Mucosa of gallbladder (tissue), 1 donor: Measurements from ENCODE around the gene SIRPD. TPM values are rescaled to one million over a fixed set of nuclear protein-coding genes. Genes with fewer than 3 reads are reported as not detected.
A peak's percentile ranks its signal among the peaks of the same experiment; 100 is the strongest.
"Not testable (repeated sequence)": the region's sequence is repeated elsewhere in the genome, so short reads cannot be mapped to it uniquely, and the experiment has no call there.

ENCODE experiments used
- DNase-seq: peaks from one replicate; pipeline ENCODE4 v3.0.0-alpha.2; 2020; ENCODE audit warnings: low spot score
- total RNA-seq: library from RNA; stranded (reverse); gene quantifications from one replicate; pipeline ENCODE4 v1.2.1, GENCODE V29; 2021
- donor health status: DM: no; HTN: no; CAD: no.

SIRPD gene
- total RNA-seq, 1 donor from 2014 or later, result 0.40 TPM

DNA sequence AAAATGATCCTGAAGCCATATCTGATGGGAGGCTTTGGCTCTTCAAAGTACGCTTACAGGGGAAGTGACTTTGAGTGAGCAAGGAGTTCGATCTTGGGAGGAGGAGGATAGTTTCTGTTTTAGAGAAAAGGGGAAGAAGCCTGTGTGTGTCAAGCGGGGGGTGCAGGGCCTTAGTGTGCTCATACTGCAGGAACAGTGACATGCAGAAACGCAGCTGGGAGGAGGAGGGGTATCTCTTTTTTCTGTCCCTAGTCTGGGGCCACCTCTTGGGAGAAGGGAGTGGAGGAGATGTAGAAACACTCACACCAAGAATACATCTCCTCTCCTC is 19.8 kb downstream of the SIRPD start:
- peak; percentile 19 for DNase-seq

DNA sequence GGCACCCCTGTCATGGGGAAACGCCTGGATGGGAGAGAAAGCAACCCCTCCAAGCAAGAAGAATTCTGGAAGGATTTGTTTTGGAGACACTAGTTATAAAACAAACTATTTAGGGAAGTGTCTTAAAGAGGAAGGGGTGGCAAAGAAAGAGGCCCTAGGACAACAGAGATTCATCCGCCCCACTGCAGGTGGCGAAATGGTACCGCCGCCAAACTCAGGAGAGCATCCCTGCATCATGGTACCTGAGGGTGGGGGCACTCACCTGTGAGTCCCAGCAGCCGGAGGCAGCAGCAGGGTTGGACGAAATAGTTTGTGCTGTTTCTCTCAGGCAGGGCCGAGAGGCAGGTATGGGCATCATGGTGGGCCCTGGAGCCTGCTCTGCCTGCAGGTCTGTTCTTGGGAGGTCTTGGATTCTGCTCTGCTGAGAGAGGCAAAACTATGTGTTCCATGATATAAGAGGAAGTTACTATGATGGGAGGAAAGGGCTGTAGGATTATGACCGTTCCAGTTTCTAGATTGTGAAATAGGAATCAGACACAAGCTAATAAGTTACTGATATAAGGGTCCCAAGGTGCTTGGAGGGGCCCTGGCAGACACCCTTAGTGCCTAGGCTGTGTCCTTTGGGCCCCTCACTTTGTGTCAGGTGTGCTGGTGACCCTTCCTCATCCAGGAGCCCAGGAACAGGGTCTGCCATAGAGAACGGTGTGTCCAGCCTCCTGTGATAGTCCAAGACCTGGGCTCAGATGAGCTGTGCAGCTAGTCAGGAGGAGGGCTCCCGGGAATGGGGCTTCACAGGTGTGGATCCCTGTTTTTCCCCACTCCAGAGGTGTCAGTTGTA is 20.4 kb downstream of the SIRPD start:
- DNase-seq, result no peak

DNA sequence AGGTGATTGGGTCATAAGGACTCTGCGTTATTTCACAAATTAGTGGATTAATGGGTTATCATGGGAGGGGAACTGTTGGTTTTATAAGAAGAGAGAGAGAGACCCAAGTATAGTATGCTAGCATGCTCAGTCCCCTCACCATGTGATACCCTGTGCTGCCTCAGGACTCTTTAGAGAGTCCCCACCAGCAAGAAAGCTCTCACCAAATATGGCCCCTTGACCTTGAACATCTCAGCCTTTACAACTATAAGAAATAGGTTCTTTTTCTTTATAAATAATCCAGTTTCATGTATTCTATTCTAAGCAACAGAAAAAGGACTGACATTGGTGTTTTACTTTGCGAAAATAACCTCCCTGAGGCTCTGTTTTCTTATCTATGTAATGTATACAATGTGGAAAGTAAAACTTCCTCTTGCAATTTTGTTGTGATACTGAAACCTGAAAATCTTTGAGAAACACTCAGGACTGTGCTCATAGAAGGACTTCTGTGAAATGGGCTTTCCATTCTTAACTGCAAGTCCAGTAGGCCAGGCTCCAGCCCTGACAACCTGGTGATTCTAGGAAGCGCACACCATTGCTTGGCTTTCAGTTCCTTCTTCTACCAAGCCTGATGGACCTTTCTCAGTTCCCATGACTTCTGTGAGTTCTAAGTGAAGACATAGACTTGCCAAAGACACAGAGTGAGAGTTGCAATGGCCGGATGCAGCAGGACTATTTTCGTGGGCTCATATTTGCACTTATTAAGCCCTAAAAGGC is 21.9 kb downstream of the SIRPD start:
- DNase-seq, result no peak

DNA sequence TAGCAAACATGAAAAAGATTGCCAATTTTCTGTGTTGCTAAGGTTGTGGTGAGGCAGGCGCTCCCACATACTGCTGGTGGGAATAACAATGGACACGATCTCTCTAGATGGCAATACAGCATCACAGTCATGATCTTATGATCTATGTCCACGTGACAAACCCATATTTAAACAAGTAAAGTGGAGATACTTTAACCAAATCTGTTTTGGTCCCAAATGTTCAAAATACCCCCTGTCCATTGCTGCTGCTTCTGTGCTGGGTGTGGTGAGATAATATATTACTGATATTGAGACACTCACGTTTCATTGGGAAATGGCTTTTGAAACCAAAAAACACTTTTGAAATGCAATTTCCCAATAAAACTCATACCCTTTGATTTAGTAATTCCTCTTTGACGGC is 23.0 kb downstream of the SIRPD start:
- DNase-seq, result no peak

DNA sequence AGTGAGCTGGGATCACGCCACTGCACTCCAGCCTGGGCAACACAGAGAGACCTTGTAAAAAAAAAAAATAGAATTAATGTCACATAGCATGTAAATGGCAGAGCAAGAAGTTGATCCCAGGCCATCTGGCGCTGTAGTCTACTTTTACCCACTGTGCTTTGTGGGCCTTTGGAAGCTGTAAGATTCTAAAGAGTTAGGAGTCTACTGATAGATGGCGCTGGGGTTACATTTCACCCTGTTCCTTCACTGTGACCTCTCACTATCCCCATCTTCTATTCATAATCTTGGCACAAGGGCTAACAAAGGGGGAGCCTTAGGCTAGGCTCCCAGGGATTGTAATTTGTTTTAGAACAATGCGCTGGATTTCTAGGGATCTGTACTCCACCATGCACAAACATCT is 24.4 kb downstream of the SIRPD start:
- no peak for DNase-seq

DNA sequence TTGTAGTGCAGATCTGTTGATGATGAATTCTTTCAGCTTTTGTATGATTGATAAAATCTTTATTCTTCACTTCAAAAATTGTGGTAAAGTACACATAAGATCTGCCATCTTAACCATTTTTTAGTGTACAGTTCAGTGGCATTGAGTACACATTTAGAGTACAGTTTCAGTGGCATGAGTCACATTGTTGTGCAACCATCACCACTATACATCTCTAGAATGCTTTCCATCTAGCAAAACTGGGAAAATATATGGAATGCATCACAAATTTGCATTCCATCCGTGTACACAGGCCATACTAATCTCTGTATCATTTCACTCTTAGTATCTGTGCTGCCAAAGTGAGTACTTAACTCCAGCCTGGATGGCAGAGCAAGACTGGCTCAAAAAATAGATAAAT is 28.7 kb downstream of the SIRPD start:
- DNase-seq, result no peak

DNA sequence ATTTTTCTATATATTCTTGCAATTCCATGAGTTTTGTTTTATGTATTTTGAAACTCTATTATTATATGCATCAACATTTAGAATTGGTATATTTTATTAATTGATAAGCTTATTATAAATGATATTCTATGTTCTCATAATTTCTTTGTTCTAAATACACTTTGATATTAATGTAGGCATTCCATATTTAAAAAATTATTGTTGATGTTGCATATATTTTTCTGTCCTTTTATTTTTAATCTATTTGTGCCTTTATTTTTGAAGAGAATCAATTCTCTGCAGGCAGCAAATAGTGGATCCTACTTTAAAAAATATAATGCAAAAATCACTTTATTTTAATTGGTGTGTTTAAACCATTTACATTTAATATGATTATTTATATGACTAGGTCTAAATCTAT is 29.6 kb downstream of the SIRPD start:
- no peak for DNase-seq

DNA sequence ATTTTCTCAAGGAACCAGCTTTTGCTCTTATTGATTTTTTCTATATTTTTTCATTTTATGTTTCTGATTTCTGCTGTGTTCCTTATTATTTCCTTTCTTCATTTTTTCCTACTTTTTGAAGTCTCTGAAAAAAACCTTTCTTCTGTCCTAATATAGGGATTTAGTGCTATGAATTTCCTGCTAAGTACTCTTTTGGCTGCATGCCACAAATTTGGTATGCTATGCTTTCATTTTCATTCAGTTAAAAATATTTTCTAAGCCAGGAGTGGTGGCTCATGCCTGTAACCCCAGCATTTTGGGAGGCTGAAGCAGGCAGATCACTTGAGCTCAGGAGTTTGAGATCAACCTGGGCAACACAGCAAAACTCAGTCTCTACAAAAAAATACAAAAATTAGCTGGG is 30.6 kb downstream of the SIRPD start:
- no peak for DNase-seq

DNA sequence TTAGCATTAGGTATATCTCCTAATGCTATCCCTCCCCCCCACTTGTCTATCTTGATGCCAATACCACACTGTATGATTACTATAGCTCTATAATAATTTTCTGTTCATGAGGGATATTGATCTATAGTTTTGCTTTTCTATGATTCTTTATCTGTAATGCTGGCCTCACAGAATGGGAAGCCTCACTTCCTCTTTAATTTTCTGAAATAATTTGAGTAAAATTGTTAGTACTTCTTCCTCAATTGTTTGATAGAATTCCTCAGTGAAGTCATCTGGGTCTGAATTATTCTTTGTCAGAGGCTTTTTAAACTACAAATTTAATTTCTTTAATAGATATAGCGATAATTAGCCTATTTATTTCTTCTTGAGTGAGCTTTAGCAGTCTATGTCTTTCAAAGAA is 31.2 kb downstream of the SIRPD start:
- DNase-seq, result no peak

DNA sequence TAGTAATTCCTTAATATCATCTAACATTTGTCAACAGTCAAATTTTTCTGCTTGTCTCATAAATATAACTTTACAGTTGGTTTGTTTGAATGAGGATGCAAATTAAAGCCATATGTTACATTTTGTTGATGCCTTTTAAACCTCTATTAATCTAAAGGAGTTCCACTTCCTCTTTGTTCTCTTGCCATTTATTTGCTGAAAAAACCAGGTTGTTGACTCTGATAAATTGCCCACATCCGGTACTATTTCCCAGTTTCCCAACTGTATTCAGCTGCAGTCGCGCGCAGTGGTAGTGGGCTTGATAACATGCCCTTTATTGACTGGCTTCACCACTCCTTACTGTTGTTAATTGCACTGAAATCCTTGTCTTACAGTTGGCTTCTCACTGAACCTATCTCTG is 33.5 kb downstream of the SIRPD start:
- DNase-seq, result no peak

DNA sequence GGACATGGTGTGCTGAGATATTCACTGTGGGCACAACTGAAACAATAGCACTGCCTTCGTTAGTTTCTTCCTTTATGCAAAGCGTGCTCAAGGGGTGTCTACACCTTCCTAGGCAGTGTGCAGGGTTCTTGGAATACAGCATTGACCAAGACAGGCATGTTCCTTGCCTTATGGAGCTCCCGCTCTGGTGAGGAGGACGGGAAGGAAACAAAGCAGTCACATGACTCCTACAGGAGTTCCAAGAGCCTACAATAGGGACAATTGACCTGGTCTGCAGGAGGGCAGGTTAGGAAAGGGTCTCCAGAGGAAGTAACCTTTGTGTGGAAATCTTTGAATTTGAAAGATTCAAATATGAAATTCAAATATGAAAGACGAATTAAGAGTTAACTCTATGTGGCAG is 40.5 kb downstream of the SIRPD start:
- DNase-seq, result no peak

DNA sequence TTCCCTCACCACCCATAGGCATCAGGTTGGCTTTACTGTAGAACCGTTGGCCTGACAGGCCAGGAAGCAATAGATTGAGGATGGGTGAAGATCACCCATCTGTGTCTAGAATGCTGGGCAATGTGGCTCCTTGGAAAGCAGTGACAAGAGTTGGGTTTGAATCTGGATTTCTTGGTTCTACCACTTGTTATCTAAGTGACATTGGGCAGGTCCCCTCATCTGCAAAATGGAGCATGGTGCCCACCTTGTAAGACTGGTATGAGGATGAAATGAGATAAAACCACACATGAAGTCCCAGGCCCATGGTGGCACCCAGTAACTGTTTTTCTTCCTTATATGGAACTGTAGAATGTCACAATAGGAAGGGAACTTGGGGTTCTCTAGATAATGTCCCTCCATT is 43.7 kb downstream of the SIRPD start:
- no peak for DNase-seq

DNA sequence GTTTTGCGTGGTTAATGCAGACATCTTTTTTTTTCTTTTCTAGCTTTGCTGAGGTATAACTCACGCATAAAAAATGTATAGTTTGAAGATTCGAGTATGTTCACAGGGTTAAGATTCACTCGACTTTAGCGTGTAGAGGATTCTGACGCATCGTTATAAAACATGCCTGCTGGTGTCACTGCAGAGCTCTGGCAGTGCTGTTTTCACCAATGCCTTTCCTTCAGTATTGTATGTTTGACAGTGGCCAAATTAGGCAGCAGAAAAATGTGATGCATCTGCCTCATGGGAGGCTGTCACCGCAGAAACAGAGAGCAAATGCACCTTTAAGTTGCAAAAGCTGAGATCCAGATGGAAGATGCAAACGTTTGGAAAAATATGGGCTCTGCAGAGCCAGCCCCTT is 48.3 kb downstream of the SIRPD start:
- DNase-seq, result no peak

DNA sequence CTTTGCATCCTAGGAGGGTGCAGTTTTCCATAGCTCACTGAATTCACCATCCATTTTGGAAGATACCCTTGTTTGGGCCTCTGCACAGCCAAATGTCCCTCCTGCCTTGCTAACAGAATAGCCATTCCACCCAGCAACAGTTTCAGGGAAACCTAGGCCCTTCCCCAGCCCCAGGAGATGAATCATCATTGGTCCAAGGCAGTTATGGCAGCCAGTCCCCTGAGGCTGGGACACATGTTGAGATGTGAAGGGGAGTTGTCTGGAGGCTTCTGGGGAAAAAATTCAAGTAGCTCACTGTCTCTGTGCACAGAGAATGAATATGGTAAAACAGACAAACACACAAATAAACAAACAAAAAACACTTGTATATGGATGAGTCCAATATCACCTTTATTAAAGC is 48.9 kb downstream of the SIRPD start:
- DNase-seq, result no peak

DNA sequence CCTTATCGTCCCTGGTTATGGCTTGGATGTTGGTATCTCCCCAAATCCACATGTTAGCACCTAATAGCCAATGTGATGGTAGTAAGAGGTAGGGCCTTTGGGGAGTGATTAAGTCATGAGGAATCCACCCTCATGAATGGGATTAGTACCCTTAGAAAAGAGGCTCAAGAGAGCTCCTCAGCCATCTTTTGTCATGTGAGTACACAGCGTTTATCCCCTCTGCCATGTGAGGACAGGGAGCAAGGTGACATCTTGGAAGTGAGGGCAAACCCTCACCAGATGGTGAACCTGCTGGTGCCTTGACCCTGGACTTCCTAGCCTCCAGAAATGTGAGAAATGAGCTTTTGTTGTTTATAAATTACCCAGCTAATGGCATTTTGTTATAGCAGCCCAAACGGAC is 50.2 kb downstream of the SIRPD start:
- DNase-seq, result no peak

DNA sequence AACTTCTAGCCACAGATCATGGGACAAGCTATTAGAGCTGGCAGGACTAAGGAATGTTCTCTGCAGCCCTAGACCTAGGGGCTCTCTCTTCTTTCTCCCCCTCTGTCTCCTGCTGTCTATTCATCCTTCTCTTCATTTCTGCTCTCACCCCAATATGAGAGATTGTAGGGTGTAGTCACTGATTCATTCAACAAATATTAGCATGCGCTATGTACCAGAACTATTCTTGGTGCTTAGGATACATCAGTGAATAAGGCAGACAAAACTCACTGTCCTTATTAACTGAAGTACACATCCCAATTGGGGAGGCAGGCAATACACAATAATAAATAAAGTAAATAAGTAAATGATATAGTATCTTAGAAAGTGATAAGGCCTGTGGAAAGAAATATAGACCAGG is 51.6 kb downstream of the SIRPD start:
- no peak for DNase-seq

DNA sequence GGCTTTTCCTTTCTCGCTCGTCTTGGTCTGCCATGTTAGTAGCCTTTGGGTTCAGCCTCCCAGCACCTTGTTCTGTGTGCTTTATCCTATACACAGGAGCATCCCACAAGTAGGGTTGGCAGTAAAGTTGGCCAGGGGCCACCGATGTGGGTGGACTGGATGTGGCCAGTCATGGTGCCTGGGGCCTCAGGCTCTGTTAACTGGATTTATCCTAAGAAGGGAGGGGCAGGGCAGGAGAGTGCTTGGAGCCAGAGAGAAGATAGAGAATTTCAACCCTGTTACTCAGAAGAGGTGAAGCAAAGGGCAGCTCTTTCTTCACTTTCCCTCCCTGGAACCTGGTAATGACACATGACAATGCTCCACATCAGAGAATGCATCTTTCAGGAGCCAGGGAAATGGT is 52.1 kb downstream of the SIRPD start:
- no peak for DNase-seq

DNA sequence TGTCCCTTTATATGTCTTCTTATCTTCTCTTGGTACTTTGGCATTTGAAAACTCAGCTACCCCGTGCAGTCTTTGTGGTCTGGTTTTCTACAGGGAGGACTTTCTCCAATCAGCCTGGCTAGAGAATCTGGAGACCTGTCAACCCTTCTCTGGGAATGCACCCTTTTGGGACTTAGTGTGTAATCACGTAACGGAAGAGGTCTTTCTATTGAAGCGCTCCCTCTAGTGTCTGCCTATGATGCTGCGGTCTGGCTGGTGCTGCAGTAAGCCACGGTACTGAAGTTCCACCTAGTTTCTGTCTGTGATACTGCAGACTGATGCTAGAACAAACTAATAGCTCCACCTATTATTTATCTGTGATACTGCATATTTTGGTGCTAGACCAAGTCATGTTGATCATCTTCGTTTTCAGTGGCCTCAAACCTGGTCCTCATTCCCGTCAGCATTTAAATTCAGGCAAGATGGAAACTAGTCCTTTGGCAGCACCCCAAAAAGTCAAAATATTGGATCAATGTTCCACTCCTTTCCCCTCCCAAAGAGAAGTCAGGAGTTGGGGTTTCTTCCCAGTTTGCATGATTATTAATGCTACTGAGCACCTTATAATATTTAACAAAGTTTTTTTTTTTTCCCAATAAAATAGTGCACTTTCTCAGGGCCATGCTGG is 53.8 kb downstream of the SIRPD start:
- peak; percentile 85 for DNase-seq

DNA sequence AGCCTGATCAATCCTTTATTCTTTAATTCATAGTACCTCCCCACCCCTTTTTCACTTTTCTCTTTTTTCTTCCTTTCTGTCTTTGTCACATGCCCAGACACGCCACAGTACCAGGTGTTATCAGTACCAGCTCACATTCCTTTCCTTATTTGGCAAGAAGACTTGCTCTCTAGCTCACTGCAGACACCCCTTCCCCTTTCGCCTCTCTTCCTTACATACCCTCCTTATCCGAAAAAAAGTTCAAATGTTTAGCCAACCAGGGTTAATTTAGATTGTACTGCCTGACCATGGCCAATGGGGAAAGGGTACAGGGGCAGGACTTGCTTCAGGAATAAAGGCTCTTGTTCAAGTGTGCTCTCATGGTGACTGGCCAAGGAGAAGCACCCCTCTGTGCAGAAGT is 57.0 kb downstream of the SIRPD start:
- DNase-seq, result no peak

DNA sequence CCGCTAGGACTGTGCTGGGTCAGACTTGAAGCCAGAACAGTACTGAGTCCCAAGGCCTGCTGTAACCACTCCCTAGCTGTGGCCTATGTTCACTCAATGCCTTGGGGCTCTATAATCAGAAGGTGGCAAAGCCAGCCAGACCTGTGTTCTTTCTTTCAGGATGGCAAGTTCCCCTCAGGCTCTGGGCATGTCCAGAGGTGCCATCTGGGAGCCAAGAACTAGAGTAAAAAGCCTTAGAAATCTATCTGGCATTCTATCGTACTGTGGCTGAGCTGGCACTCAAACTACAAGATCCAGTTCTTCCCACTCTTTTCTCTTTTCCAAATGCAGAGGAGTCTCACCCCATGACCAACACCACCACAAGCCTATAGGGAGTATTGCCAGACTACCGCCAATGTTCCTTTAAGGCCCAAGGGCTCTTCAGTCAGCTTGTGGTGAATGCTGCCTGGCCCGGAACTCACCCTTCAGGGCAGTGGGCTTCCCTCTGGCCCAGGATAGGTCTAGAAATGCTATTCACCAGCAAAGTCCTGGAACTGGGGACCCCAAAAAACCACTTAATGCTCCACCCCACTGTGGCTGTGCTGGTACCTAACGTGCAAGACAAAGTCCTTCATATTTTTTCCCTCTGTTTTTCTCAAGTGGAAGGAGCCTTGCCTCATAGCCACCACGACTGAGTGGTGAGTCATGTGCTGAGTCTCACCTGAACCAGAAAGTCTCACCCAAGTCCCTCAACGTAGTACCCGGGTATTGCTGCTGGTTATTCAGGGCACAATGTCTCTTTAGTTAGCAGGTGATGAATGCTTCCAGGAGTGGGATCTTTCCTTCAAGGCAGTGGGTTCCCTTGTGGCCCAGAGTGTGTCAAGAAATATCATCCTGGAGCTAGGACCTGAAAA is 57.7 kb downstream of the SIRPD start:
- DNase-seq, result no peak

DNA sequence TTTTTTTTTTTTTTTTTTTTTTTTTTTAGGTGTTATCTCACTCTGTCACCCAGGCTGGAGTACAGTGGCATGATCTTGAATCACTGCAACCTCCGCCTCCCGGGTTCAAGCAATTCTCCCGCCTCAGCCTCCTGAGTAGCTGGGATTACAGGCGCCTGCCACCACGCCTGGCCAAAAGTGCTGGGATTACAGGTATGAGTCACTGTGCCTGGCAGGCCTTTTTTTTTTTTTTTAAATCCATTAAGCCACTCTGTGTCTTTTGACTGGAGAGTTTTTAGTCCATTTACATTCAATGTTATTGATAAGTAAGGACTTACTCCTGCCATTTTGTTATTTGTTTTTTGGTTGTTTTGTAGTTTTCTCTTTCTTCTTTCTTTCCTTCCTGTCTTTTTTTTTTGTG is 60.1 kb downstream of the SIRPD start:
- not testable (repeated sequence) for DNase-seq

DNA sequence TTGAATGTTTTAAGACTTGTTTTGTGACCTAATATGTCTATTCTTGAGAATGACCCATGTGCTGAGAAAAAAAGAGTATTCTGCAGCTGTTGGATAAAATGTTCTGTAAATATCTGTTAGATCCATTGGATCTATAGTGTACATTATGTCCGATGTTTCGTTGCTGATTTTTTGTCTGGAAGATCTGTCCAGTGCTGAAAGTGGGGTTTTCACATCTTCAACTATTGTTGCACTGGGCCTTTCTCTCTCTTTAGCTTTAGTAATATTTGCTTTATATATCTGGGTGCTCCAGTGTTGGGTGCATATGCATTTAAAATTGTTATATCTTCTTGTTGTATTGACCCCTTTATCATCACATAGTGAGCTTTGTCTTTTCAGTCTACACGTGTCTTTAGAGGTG is 60.6 kb downstream of the SIRPD start:
- DNase-seq, result no peak
